GM21360 (cell line): ENCODE measurements around the gene PRRG2.
A peak's percentile ranks its signal among the peaks of the same experiment; 100 is the strongest.

ENCODE experiments used
- ATAC-seq: cut with Tn5 transposase; IDR thresholded peaks from one replicate; pipeline ENCODE4 v1.9.1; 2021; ENCODE audit warnings: mild to moderate bottlenecking, moderate library complexity; ENCODE audit not compliant: unreplicated experiment

The PRRG2 gene

GRCh38 chr19:49636233-49636932 is 55.3 kb downstream of the PRRG2 start:
- no peak for ATAC-seq

GRCh38 chr19:49637821-49638738 is 57.0 kb downstream of the PRRG2 start:
- ATAC-seq: no peak

DNA sequence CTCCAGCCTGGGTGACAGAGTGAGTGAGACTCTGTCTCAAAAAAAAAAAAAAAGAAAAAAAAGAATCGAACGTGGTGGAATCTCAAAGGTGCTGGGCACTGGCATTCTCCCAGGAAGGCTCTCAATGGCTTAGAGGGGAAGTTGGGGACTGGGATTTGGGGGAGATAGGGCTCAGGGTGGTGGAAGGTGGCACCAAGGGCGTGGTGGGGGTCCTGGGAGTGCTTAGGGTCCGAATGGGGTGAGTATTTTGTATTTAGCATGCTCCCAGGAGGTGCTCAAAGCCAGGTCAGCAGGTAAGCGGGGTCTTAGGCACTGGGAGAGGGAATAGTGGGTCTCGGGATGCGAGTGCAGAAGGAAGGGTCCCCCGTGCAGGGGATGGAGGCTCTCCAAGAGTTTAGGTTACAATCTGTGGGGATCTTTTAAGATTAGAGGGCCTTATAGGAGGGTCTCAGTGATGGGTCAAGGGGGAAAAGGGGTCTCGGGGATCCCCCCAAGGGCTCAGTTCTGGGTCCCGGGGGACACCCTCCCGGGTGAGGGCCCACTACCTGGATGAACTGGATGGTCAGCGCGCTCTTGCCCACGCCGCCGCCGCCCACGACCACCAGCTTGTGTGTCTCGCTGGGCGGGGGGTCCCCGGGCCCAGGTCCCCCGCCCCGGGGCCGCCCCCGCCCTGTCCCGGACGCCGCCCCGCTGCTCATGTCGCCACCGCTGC is 58.4 kb downstream of the PRRG2 start:
- no peak for ATAC-seq

- peak; percentile 54 for ATAC-seq
Observed at GRCh38 chr19:49640113-49640898, 59.2 kb downstream of the PRRG2 start, which contains the start of gene RRAS. TSS of gene RRAS (minus strand) at chr19:49640143. CDS start at chr19:49640098, 45 bp downstream.
